HG02798 (cell line): ENCODE measurements around the gene RGS3.

ENCODE experiments used
- ATAC-seq: cut with Tn5 transposase; IDR thresholded peaks from one replicate; pipeline ENCODE4 v1.9.1; 2021; ENCODE audit warnings: mild to moderate bottlenecking; ENCODE audit not compliant: unreplicated experiment, poor library complexity

Gene RGS3

GRCh38 chr9:113528088-113528487 lies 64.6 kb downstream of the RGS3 start:
- no peak for ATAC-seq

DNA sequence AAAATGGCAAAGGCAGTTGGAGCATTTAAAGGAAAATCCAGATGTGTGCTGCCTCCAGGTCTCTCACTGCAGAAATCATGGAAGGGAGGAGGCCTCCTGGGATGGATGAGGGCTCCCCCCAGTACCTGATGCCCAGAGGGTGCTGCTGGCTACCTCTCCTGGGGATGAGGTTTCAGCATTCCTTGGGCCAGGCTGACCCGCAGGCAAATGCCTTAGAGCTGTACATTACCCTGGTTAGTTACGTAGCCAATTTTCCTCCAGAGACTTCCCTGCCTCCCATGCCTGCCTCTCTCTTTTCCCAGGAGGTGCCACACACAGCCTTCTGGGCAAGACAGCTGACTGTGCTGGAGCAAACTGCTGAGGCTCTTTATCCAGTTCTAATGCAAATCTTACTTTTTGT lies 65.3 kb downstream of the RGS3 start:
- ATAC-seq, result no peak

- ATAC-seq, result no peak
Measured at GRCh38 chr9:113529336-113530009, 65.9 kb downstream of the RGS3 start.

DNA sequence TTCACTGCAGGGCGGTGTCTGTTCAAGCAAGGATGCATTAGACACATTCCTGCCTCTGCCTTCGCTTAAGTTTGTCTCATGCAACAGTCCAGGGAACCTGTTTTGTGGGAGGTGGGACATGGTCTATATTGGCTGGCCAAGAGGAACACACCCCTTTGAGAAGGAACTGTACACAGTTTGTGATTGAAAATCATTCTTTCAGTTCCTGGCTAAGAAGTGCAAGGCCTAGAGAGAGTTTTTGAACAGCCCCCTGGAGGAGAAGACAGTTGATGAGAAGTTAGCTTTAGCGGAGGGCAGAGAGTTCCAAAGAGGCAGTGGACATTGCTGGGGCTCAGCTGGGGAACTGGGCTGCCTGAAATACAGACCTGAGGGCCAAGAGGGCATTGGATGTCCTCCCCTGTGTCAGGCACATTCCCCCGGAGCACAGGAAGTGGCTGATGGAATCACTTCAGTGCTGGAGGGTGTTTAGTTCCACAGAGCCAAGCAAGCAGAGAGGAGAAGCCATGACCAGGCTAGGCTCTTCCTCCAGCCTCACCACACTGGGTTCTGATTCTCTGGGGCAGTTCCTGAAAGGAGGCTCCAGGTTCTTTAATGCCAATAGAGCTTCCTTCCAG lies 66.6 kb downstream of the RGS3 start:
- no peak for ATAC-seq

- no peak for ATAC-seq
Measured at GRCh38 chr9:113530942-113531341, 67.4 kb downstream of the RGS3 start.

GRCh38 chr9:113531919-113532808 lies 68.6 kb downstream of the RGS3 start:
- ATAC-seq, result no peak

- no peak for ATAC-seq
Measured at GRCh38 chr9:113532809-113533190, 69.3 kb downstream of the RGS3 start.

GRCh38 chr9:113533335-113534225 lies 70.1 kb downstream of the RGS3 start:
- ATAC-seq, result no peak

DNA sequence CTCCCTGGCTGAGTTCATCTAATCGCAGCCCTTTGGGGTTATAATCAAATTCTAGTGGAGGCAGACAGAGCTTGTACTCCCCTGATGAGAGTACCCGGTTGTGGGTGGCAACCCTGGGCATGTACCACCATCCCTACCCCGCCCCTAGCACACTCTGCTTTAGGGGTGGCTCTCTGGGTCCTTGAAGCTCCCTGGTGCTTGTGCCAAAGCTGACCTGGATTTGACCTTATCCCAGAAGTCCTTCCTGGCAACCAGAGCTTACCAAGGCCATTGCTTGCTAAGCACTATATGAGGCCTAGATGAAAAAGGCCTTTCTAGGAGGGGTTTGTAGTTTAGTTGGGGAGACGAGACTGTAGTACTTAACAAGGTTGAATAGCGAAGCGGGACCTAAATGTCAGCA lies 72.2 kb downstream of the RGS3 start:
- ATAC-seq, result no peak

- no peak for ATAC-seq
Measured at GRCh38 chr9:113536166-113536482, 72.6 kb downstream of the RGS3 start.

DNA sequence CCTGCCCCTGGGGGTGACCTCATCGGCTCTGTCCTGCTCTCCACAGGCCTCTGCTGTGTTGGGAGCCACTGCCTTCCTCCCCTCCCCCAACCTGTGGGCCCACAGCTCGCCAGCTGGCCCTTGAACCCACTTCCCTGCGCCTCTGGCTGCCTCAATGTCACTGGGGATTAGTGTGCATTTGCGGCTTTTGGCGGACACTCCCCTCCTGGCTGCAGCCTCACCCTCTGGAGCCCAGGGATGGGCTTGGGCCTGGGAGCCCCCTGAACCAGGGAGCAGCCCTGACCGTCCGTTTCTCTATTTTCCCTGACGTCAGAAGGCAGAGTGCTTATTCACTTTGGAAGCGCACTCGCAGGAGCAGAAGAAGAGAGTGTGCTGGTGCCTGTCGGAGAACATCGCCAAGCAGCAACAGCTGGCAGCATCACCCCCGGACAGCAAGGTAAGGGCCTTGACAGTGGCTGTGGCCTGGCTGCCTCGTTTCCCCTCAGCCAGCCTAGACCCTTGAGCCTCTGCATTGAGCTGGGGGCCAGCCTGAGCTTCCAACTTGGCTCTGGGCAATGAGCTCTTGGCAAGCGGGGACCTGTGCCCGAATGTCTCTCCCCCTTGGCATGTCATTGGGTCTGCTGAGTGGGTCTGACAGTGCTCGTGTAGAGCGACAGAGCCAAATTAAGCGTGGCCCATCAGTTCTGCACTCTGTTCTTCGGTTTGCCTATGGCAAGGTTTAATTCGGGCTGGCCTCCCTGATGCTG lies 73.1 kb downstream of the RGS3 start:
- ATAC-seq, result no peak

- no peak for ATAC-seq
Measured at GRCh38 chr9:113537229-113537810, 73.8 kb downstream of the RGS3 start.

- ATAC-seq, result no peak
Measured at GRCh38 chr9:113538131-113538530, 74.6 kb downstream of the RGS3 start.

DNA sequence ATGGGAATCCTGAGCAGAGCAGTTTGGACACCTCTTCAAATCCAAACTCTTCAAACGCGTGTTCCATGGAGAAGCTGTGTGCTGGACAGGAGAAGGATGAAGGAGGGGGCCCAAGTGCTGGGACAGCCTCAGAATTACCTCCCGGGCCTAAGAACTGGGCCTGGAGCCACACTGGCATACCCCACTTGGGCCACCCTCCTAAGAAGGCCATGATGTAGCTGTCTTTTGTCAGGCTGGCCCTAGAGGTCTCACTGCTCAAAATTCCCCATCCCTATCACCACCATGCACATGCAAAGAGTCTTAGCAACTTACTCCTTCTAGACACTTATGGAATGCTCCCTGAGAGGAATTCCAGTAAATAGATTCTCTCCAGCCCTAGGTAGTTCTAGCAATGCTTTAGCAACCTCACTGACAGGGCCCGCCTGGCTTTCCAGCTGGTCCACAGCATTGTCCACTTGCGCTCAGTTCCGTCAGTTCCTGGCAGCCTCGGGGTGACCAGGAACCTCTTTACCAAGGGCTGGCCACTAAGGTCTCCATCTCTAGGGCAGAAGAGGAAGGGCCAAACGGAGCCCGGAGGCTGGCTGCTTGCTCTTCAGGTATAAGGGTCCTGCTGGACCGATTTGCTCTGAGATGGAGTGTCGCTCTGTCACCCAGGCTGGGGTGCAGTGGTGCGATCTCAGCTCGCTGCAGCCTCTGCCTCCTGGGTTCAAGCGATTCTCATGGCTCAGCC lies 75.3 kb downstream of the RGS3 start:
- no peak for ATAC-seq

DNA sequence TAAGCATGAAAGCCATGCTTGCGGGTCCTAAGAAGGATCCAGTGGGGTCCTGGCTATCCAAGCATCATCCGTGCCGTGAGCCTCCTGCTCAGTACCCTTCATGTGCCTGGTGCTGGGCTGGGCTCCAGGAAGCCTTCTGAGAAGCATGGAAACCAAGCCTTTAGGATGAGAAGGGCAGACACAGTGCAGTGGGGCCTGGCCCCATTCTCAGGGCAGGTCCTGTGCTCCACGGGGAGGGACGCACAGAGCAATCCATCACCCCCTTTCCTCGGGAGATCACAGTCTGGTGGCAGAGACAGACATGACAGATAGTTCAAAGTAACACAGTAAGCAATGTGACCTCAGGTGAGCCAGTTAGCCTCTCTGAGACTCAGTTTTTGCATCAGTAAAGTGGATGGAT lies 76.9 kb downstream of the RGS3 start:
- ATAC-seq, result no peak

DNA sequence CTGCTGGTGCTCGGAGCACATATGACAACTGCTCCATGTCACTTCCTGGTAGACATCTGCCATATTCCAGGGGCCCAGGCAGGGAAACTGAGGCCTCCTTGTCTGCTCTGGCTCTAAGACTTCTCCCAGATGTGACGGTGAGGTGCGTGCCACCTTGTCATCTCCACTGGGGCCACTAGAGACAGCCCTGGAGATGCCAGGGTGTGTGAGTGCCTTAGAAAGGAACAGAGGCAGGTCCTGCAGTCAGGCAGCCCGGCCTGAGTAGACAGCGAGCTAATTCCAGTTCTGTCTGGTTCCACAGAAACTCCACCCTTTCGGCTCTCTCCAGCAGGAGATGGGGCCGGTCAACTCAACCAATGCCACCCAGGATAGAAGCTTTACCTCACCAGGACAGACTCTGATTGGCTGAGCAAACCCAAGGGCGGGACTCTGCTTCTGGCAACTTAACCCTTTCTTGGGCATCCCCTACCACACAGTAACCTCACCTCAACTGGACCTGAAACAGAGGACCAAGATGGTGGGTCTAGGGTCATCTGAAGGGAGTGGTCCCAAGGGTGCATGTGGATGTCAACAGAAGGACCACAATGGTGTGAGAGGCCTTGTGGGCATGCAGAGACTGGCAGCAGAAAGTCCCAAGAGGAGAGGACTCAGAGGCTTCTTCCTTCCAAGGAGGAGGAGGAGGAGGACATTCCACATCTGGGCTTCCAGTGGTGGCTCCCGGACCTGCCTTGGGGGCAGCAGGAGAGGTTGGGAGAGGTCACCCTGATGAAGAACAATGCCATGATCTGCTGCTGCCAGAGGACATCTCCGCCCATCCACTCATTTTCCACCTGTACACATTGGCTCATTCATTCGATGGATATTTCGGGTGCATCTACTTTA lies 77.7 kb downstream of the RGS3 start:
- ATAC-seq, result no peak

- no peak for ATAC-seq
Measured at GRCh38 chr9:113542006-113542405, 78.5 kb downstream of the RGS3 start.

DNA sequence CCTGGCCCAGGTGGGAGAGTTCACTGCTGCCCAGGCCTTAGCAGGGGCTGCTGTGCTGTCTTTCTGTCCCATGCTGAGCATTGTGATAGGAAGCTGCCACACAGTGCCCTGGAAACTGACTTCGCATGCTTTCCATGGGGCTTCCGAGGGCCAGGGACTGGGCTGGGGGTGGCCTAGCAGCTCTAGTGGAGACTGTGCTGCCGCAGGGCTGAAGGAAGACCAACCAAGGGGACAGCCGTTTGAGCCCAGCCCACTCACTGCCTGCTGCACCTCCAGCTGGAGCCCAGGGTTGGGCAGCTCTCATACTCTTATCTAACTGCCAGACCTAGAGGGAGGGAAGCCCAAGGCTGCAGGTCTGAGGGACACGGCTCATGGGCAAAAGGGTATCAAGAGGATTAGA lies 79.2 kb downstream of the RGS3 start:
- no peak for ATAC-seq
